BJ (cell line): ENCODE results near the gene IFIT1. TPM values are rescaled to one million over a fixed set of nuclear protein-coding genes. Genes with fewer than 3 reads are reported as not detected.
"Not testable (repeated sequence)": the region's sequence is repeated elsewhere in the genome, so short reads cannot be mapped to it uniquely, and the experiment has no call there.

Experiments
- CTCF ChIA-PET: fragments of 350-600 bp; formaldehyde crosslinking; extraction: SDS; loops from one replicate; lab custom pipeline; 2021; ENCODE audit warnings: antibody characterized with exemption, inconsistent platforms; lab: Yijun Ruan, JAX
- POLR2A ChIA-PET: fragments of 300-600 bp; sonication (Branson Sonifier 250); formaldehyde crosslinking; extraction: SDS; loops from one replicate; lab custom pipeline; 2021; ENCODE audit warnings: antibody characterized with exemption; lab: Charles Lee
- DNase-seq: peaks from one replicate; pipeline ENCODE4 v3.0.0-alpha.2; 2011; ENCODE audit warnings: low read depth
- H3K27me3 ChIP-seq: 2 replicates; pipeline ENCODE4 v1.6.0; 2011; ENCODE audit warnings: low read length; ENCODE audit not compliant: control insufficient read depth, insufficient read depth
- H3K36me3 ChIP-seq: 2 replicates; pipeline ENCODE4 v1.5.1; 2011; ENCODE audit warnings: low read length; ENCODE audit not compliant: control insufficient read depth, insufficient read depth
- H3K4me3 ChIP-seq: 2 replicates; pipeline ENCODE4 v1.5.1; 2011; ENCODE audit warnings: low read depth, mild to moderate bottlenecking, control low read depth, low read length
- CTCF ChIP-seq: IDR thresholded peaks from 2 replicates; pipeline ENCODE4 v1.5.1; 2011; ENCODE audit warnings: low read depth, mild to moderate bottlenecking, control low read depth, inconsistent platforms, low read length, moderate library complexity; ENCODE audit not compliant: insufficient read depth
- polyA plus RNA-seq: library from polyadenylated mRNA; depleted of rRNA; stranded (reverse); fragments of >200 nt; gene quantifications from 2 replicates; pipeline ENCODE4 v1.2.3, GENCODE V29; 2011

The IFIT1 gene
- polyA plus RNA-seq, 1 experiment = 25.1 TPM

- H3K36me3 ChIP-seq = no peaks in the 10 kb centered on the region
- ChIA-PET POLR2A (interaction anchor here (0.6 kb wide), 1 partner anchor 10 kb away, joined by 17 read pairs; no protein-coding TSS in a partner anchor), CTCF (interaction anchor here (0.6 to 2.4 kb wide), 4 partner anchors 10 to 134 kb away, joined by 3 to 10 read pairs (median 4); no protein-coding TSS in a partner anchor)
- H3K27me3 ChIP-seq = no peaks in the 10 kb centered on the region
- no peak for TF ChIP-seq CTCF
- DNase-seq = no peak
- H3K4me3 ChIP-seq = no peak overlapping the region
Observed at GRCh38 chr10:89428877-89429276, 36.5 kb downstream of the IFIT1 start.

DNA sequence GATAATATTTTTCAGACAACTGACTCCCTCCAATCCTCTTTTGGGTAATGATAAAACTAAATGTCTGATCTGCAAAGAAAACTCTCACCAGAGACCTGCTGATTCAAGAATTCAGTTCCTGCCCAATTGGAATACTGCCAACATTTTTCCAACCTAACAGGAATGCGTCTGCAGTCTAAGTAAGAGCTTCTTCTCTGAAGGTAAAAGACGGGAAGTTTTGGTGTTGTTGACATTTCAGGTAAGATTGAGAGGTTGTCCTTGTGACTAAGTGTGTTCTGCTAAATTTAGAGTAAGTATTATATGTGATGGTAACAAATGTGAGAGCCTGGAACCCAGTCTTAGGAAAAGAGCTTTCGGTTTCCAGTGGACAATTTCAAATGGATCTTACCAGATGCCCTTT is 39.6 kb downstream of the IFIT1 start:
- ChIA-PET POLR2A (no interaction called here), CTCF (interaction anchor here (1.1 to 1.5 kb wide), 3 partner anchors 34 to 1356 kb away, joined by 3 to 5 read pairs (median 3); no protein-coding TSS in a partner anchor)
- DNase-seq = no peak

GRCh38 chr10:89438525-89438924 is 46.1 kb downstream of the IFIT1 start:
- POLR2A ChIA-PET = no interaction called here

More for the DNA sequence above, 39.6 kb downstream of the IFIT1 start:
- TF ChIP-seq CTCF = no peak
- no peaks in the 10 kb centered on the region for H3K36me3 ChIP-seq
- no peak overlapping the region for H3K4me3 ChIP-seq
- no peaks in the 10 kb centered on the region for H3K27me3 ChIP-seq

DNA sequence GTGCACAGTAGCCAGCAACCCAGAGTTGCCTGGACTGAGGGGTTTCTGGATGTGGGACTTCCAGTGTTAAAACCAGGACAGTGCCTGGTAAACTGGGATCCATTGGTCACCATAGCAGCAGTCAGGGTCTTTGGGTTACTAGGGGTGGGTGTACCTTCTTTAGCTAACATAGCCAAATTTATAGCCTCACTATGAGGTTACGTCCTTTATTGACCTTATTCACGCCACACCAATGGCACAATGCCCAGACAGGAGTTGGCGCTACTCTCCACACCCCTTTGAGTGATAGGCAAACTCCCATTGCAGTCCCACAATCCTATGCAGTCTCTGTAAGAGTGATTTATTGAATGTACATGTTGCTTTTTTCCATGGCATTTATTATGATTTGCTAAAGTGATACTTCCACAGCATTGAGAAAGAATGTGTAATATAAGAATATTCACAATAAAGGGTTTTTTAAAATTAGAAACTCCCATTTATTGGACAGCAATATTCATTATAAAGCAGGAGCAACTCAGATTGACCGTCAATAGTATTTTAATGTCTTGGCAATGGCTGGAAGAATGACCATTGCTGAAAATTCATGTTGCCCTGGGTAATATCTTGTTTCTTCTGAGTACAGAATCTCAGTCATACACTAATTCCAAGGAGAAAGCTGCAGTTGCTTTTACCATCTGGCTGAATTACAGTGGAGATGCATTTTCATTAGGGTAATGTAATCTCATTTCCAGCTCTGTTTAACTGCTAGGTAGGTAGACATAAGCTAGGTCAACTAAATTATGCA is 48.0 kb downstream of the IFIT1 start:
- no peaks in the 10 kb centered on the region for H3K36me3 ChIP-seq
- POLR2A ChIA-PET = no interaction called here
- H3K27me3 ChIP-seq = no peaks in the 10 kb centered on the region
- H3K4me3 ChIP-seq = no peak overlapping the region
- CTCF ChIA-PET = interaction anchor here (0.6 to 1.2 kb wide), 2 partner anchors 27 to 1976 kb away, joined by 3 to 4 read pairs; no protein-coding TSS in a partner anchor
- no peak for TF ChIP-seq CTCF
- DNase-seq = no peak

More at GRCh38 chr10:89438525-89438924, 46.1 kb downstream of the IFIT1 start:
- TF ChIP-seq CTCF = no peak
- CTCF ChIA-PET = no interaction called here
- Histone ChIP-seq H3K4me3 (no peak overlapping the region), H3K36me3 (no peaks in the 10 kb centered on the region), H3K27me3 (no peaks in the 10 kb centered on the region)
- DNase-seq = no peak

DNA sequence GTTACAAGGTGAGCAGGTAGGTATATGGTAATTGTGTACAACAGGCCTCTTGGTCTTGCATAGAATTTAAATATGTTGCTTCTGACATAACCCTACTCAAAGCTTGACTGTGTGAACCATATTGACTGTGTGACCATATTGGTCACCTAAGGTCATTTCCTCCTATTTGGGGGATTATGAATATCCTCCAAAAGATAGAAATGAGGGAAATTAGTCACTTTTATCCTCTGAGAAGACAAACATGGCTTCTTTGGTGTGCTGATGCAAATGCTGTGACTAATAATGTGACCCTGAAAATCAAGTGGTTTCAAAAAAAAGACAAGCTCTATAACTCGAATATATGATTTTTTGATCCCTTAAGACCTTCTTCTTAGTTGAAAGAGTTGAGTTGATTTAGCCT is 49.9 kb downstream of the IFIT1 start:
- H3K36me3 ChIP-seq = no peaks in the 10 kb centered on the region
- ChIA-PET CTCF (no interaction called here), POLR2A (no interaction called here)
- DNase-seq = no peak
- no peaks in the 10 kb centered on the region for H3K27me3 ChIP-seq
- no peak for TF ChIP-seq CTCF
- H3K4me3 ChIP-seq = no peak overlapping the region

GRCh38 chr10:89444819-89445218 is 52.4 kb downstream of the IFIT1 start:
- H3K36me3 ChIP-seq, CTCF ChIA-PET, DNase-seq, POLR2A ChIA-PET, H3K27me3 ChIP-seq, H3K4me3 ChIP-seq: not testable (repeated sequence)
